ENCODE results near the gene EGR4. TPM values are rescaled to one million over a fixed set of nuclear protein-coding genes. Genes with fewer than 3 reads are reported as not detected.
"Not testable (repeated sequence)": the region's sequence is repeated elsewhere in the genome, so short reads cannot be mapped to it uniquely, and the experiment has no call there.

Gene EGR4
- total RNA-seq, 2 donors from 2014 or later = 0.16 TPM; not detected in 1

DNA sequence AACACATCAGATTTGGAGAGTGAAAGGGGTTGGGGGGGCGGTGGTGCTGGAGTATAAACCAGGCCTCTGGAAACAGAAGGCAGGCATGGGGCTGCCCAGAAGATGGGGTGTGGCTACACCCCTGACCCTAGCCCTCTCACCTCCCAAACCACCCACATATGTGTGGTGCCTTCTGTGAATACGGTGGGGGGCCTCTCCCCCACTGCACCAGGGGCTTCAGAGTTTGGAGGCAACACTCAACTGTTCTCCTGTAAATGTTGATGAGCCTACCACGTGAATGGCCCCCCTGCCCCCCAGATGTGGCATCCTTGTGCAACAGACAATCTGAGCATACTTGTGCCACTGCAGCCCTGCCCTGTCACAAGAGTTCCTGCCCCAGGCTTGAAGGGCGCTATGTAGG is 28.6 kb downstream of the EGR4 start:
- Histone ChIP-seq H3K4me1 (peaks cover 0 to 7% of the 10 kb centered on the region in 2 donors), H3K9me3 (no peaks in the 10 kb centered on the region), H3K27ac (no peak overlapping the region), H3K4me3 (no peak overlapping the region), H3K27me3 (peaks cover 0 to under 1% of the 10 kb centered on the region in 2 donors), H3K36me3 (no peaks in the 10 kb centered on the region)
- TF ChIP-seq, protein P1, sequence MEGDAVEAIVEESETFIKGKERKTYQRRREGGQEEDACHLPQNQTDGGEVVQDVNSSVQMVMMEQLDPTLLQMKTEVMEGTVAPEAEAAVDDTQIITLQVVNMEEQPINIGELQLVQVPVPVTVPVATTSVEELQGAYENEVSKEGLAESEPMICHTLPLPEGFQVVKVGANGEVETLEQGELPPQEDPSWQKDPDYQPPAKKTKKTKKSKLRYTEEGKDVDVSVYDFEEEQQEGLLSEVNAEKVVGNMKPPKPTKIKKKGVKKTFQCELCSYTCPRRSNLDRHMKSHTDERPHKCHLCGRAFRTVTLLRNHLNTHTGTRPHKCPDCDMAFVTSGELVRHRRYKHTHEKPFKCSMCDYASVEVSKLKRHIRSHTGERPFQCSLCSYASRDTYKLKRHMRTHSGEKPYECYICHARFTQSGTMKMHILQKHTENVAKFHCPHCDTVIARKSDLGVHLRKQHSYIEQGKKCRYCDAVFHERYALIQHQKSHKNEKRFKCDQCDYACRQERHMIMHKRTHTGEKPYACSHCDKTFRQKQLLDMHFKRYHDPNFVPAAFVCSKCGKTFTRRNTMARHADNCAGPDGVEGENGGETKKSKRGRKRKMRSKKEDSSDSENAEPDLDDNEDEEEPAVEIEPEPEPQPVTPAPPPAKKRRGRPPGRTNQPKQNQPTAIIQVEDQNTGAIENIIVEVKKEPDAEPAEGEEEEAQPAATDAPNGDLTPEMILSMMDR (IDR thresholded peaks at IDR 0.05) = no peak
- no peak for DNase-seq (ENCODE audit: low spot score)

DNA sequence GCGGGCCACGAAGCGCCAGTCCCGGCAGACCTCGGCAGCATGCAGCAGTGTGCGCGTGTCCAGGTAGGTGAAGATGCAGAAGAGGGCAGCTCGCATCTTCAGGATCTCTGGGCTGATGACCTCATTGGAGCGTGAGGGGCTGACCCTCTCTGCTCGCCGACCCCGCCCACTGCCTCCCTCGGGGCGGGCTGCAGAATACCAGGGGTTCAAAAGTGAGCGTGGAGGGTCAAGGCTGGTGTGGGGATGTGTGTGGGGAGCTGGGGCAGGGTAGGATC is 29.1 kb downstream of the EGR4 start:
- Histone ChIP-seq H3K9me3 (no peaks in the 10 kb centered on the region), H3K27ac (no peak overlapping the region), H3K4me1 (peaks cover 0 to 7% of the 10 kb centered on the region in 2 donors), H3K36me3 (no peaks in the 10 kb centered on the region), H3K4me3 (no peak overlapping the region), H3K27me3 (no peaks in the 10 kb centered on the region)
- TF ChIP-seq, protein P1 (IDR thresholded peaks at IDR 0.05) = no peak
- no peak for DNase-seq (ENCODE audit: low spot score)

DNA sequence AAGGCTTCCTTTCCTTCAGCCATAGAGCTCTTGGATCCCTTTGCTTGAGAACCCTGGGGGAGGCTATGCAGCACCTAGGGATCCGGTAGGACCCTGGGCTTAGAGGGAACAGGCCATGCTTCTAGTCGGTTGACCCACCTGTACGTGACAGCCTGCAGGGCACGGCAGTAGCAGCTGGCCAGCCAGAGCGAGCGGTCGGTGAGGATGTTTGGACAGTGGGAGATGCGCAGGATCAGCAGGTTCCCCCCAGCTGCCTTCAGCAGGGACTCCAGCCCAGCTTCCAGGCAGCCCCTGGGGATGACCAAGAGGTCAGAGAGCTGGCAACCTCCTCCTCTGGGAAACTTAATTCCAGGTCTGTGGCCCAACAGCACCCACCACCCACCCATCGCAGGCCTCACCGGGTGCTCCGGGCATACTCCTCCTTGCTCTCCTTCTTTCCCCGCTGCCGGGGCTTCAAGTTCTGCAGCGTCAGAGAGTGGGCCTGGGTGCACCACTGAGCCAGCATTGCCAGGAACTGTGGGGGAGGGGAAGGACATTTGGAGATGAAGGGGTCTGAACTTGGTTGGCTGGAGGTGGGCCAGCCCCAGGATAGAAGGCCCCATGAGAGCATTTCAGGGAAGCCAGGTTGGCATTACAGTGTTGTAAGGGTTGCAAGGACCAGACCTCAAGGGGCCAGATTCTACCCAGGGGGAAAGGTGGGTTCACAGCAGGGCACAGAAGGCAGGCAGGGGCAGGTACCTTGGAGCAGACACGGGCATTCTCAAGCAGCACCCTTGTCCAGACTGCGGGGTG is 29.6 kb downstream of the EGR4 start:
- TF ChIP-seq, protein P1 (IDR thresholded peaks at IDR 0.05) = no peak
- no peak overlapping the region for H3K27ac ChIP-seq
- no peaks in the 10 kb centered on the region for H3K27me3 ChIP-seq
- H3K9me3 ChIP-seq = no peaks in the 10 kb centered on the region
- no peak for DNase-seq (ENCODE audit: low spot score)
- no peak overlapping the region for H3K4me3 ChIP-seq
- no peaks in the 10 kb centered on the region for H3K36me3 ChIP-seq
- H3K4me1 ChIP-seq = peaks cover 0 to 3% of the 10 kb centered on the region in 2 donors

DNA sequence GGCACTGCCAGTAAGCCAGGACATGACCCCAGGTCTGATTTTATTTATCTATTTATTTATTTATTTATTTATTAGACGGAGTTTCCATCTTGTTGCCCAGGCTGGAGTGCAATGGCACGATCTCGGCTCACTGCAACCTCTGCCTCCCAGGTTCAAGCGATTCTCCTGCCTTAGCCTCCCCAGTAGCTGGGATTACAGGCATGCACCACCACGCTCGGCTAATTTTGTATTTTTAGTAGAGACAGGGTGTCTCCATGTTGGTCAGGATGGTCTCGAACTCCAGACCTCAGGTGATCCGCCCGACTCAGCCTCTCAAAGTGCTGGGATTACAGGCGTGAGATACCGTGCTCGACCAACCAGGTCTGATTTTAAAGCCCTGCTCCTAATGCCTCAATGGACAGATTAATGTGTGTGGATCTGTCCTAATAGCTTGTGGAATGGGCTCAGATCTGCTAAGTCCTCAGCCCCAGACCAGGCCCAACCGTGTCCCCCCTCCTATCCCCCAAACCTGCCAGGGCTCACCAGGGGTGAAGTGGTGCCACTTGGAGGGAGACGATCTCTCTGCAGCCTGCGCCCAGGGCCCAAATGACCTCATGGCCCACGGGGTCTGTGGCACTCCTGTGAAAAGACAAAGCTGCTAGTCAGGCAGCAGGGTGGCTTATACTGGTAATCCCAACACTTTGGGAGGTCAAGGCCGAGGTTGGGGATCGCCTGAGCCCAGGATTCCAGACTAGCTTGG is 30.5 kb downstream of the EGR4 start:
- H3K4me1 ChIP-seq; DNase-seq (ENCODE audit: low spot score); H3K27me3 ChIP-seq; H3K4me3 ChIP-seq; H3K9me3 ChIP-seq; H3K36me3 ChIP-seq; H3K27ac ChIP-seq: not testable (repeated sequence)

DNA sequence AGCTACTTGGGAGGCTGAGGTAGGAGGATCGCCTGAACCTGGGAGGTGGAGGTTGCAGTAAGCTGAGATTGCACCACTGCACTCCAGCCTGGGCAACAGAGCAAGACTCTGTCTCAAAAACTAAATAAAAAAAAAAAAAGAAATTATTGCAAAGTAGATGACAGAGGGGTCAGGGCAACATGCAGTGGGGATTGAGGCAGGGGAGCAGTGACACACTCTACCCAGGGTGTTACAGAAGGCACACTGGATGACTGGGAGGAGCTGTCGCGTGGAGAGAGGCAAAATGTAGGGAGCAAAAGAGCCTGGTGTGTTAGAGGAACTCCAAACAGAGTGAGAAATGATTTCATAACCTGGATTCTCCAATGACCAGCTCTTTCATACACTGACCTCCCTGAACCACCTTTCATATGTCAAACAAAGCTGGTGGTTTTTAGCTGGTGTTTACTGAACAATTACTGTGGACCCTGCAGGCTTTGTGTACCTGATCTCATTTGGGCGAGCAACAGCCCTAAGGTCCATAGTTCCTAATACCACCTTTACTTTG is 31.2 kb downstream of the EGR4 start:
- no peaks in the 10 kb centered on the region for H3K36me3 ChIP-seq
- DNase-seq (ENCODE audit: low spot score) = no peak
- H3K9me3 ChIP-seq = no peaks in the 10 kb centered on the region
- no peaks in the 10 kb centered on the region for H3K27me3 ChIP-seq
- H3K4me3 ChIP-seq = no peak overlapping the region
- no peaks in the 10 kb centered on the region for H3K4me1 ChIP-seq
- H3K27ac ChIP-seq = no peak overlapping the region
- TF ChIP-seq, protein P1 (IDR thresholded peaks at IDR 0.05) = no peak

DNA sequence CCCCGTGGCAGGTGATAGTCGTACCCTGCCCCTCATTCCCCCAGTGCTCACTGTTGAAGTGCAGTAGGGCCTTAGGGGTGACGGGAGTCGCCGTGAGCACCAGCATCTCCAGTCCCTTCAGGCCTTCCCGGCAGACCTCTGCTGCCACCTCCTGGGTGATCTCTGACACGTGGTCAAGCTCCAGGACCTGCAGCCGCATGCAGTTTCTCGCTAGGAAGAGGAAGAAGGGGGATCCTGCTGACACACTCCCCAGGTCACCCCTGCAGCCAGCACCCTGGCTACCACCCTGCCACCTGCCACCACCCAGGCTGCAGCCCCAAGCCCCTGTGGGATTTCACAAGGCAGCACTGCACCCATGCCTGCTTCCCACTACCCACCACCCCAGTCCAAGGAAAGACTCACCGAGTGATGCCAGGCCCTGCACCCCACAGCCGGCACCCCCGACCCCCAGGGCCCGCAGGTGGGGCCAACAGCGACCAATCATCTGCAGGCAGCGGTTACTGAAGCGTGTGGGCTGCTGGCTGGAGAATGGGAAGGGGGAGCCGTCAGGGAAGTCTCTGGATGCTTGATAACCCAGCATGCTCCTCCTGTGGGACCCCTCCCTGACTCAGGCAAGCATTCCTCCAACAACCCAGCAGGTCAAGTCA is 32.9 kb downstream of the EGR4 start:
- Histone ChIP-seq H3K27me3 (no peaks in the 10 kb centered on the region), H3K4me1 (no peaks in the 10 kb centered on the region), H3K4me3 (no peak overlapping the region), H3K27ac (no peak overlapping the region), H3K9me3 (no peaks in the 10 kb centered on the region), H3K36me3 (no peaks in the 10 kb centered on the region)
- no peak for DNase-seq (ENCODE audit: low spot score)
- TF ChIP-seq, protein P1 (IDR thresholded peaks at IDR 0.05) = peak in 1 of 2 donors; percentile 56

Data from right atrium auricular region (tissue), 2 donors.